H9 (cell line): ENCODE data around the gene CEACAM16. TPM values are rescaled to one million over a fixed set of nuclear protein-coding genes. Genes with fewer than 3 reads are reported as not detected.

Source experiments
- DNase-seq: peaks from one replicate; pipeline ENCODE4 v3.0.0-alpha.2; 2017
- H2AFZ ChIP-seq: one replicate; pipeline ENCODE4 v1.6.1; 2013; ENCODE audit warnings: mild to moderate bottlenecking, low read length, control low read depth, moderate library complexity
- H2AK5ac ChIP-seq: 2 replicates; pipeline ENCODE4 v1.6.1; 2013; ENCODE audit warnings: low read length, control low read depth, mixed read lengths; ENCODE audit not compliant: insufficient read length
- H2BK120ac ChIP-seq: one replicate; pipeline ENCODE4 v1.6.1; 2013; ENCODE audit warnings: low read depth, mild to moderate bottlenecking, low read length, control low read depth, inconsistent platforms; ENCODE audit not compliant: poor library complexity, severe bottlenecking
- H2BK12ac ChIP-seq: 2 replicates; pipeline ENCODE4 v1.6.1; 2013; ENCODE audit warnings: low read length, control low read depth, mixed read lengths, low read depth; ENCODE audit not compliant: insufficient read length
- H2BK15ac ChIP-seq: 2 replicates; pipeline ENCODE4 v1.6.1; 2013; ENCODE audit warnings: low read depth, low read length, control low read depth
- H2BK20ac ChIP-seq: one replicate; pipeline ENCODE4 v1.6.1; 2013; ENCODE audit warnings: low read depth, mild to moderate bottlenecking, low read length, control low read depth, inconsistent platforms; ENCODE audit not compliant: poor library complexity, severe bottlenecking
- H2BK5ac ChIP-seq: 2 replicates; pipeline ENCODE4 v1.6.1; 2013; ENCODE audit warnings: low read length, control low read depth, mixed read lengths; ENCODE audit not compliant: insufficient read length
- H3K14ac ChIP-seq: 2 replicates; pipeline ENCODE4 v1.6.1; 2013; ENCODE audit warnings: low read length, control low read depth; ENCODE audit not compliant: insufficient read depth
- H3K18ac ChIP-seq: 2 replicates; pipeline ENCODE4 v1.6.1; 2013; ENCODE audit warnings: low read depth, mild to moderate bottlenecking, mixed read lengths, low read length, control low read depth; ENCODE audit not compliant: insufficient read length
- H3K23ac ChIP-seq: 2 replicates; pipeline ENCODE4 v1.6.1; 2013; ENCODE audit warnings: low read length, control low read depth, mixed read lengths, low read depth; ENCODE audit not compliant: insufficient read length
- H3K23me2 ChIP-seq: 2 replicates; pipeline ENCODE4 v1.6.1; 2013; ENCODE audit warnings: low read depth, mild to moderate bottlenecking, mixed read lengths, low read length, control low read depth; ENCODE audit not compliant: insufficient read length, poor library complexity, severe bottlenecking
- H3K27ac ChIP-seq: 2 replicates; pipeline ENCODE4 v1.5.1; 2013; ENCODE audit warnings: low read length, control low read depth, mixed read lengths, low read depth; ENCODE audit not compliant: insufficient read length
- H3K27me3 ChIP-seq: 2 replicates; pipeline ENCODE4 v1.6.1; 2013; ENCODE audit warnings: low read length, control low read depth, inconsistent platforms; ENCODE audit not compliant: insufficient read depth
- H3K4ac ChIP-seq: 2 replicates; pipeline ENCODE4 v1.6.1; 2013; ENCODE audit warnings: low read depth, mild to moderate bottlenecking, control low read depth, inconsistent platforms, low read length, moderate library complexity
- H3K4me1 ChIP-seq: 2 replicates; pipeline ENCODE4 v1.6.1; 2013; ENCODE audit warnings: low read length, control low read depth, inconsistent platforms; ENCODE audit not compliant: insufficient read depth
- H3K4me2 ChIP-seq: 2 replicates; pipeline ENCODE4 v1.6.1; 2013; ENCODE audit warnings: low read length, control low read depth, mixed read lengths; ENCODE audit not compliant: insufficient read length, insufficient read depth
- H3K56ac ChIP-seq: 2 replicates; pipeline ENCODE4 v1.6.1; 2013; ENCODE audit warnings: low read depth, mild to moderate bottlenecking, mixed read lengths, low read length, control low read depth; ENCODE audit not compliant: insufficient read length
- H3K79me1 ChIP-seq: 2 replicates; pipeline ENCODE4 v1.6.1; 2013; ENCODE audit warnings: low read depth, mild to moderate bottlenecking, moderate library complexity, low read length, control low read depth, inconsistent platforms; ENCODE audit not compliant: insufficient read depth, poor library complexity, severe bottlenecking
- H3K79me2 ChIP-seq: 2 replicates; pipeline ENCODE4 v1.6.1; 2013; ENCODE audit warnings: low read length, control low read depth, inconsistent platforms; ENCODE audit not compliant: insufficient read depth
- H3K9ac ChIP-seq: 2 replicates; pipeline ENCODE4 v1.6.1; 2013; ENCODE audit warnings: low read length, control low read depth, mixed read lengths; ENCODE audit not compliant: insufficient read length; ENCODE audit errors: extremely low read depth
- H3K9me3 ChIP-seq: one replicate; pipeline ENCODE4 v1.6.1; 2013; ENCODE audit warnings: low read depth, low read length, inconsistent platforms; ENCODE audit not compliant: control insufficient read depth
- H3T11ph ChIP-seq: one replicate; pipeline ENCODE4 v1.6.1; 2013; ENCODE audit warnings: mild to moderate bottlenecking, low read length, control low read depth, inconsistent platforms
- H4K20me1 ChIP-seq: one replicate; pipeline ENCODE4 v1.6.1; 2013; ENCODE audit not compliant: control insufficient read depth, insufficient read length, insufficient read depth
- H4K5ac ChIP-seq: 2 replicates; pipeline ENCODE4 v1.6.1; 2013; ENCODE audit warnings: low read depth, mild to moderate bottlenecking, mixed read lengths, low read length, control low read depth; ENCODE audit not compliant: insufficient read length
- H4K8ac ChIP-seq: replicated peaks from 2 replicates; pipeline ENCODE4 v1.6.1; 2013; ENCODE audit warnings: low read length, control low read depth, mixed read lengths, low read depth; ENCODE audit not compliant: insufficient read length
- H4K91ac ChIP-seq: 2 replicates; pipeline ENCODE4 v1.6.1; 2013; ENCODE audit warnings: low read depth, mild to moderate bottlenecking, moderate library complexity, mixed read lengths, low read length, control low read depth; ENCODE audit not compliant: insufficient read length
- H3K27ac Mint-ChIP-seq, 3 experiments: 2 replicates in 2 of 3; 3 replicates in 1 of 3; pipeline ENCODE4 v1.8.0; 2020 to 2021; ENCODE audit warnings: mixed read lengths in 3 of 3, mild to moderate bottlenecking in 1 of 3, moderate library complexity in 1 of 3
- H3K27me3 Mint-ChIP-seq: 2 replicates; pipeline ENCODE4 v1.8.0; 2021; ENCODE audit warnings: low read depth, mild to moderate bottlenecking, moderate library complexity, mixed read lengths
- H3K36me3 Mint-ChIP-seq, 3 experiments: 2 replicates in 2 of 3; 3 replicates in 1 of 3; pipeline ENCODE4 v1.8.0; 2020 to 2021; ENCODE audit warnings: low read depth in 3 of 3, mixed read lengths in 3 of 3; ENCODE audit not compliant: insufficient read depth in 1 of 3
- H3K4me1 Mint-ChIP-seq, 2 experiments: 2 replicates each; pipeline ENCODE4 v1.8.0; 2020; ENCODE audit warnings: mixed read lengths in 2 of 2
- H3K4me3 Mint-ChIP-seq, 2 experiments: 2 replicates in 1 of 2; 3 replicates in 1 of 2; pipeline ENCODE4 v1.8.0; 2020 to 2021; ENCODE audit warnings: mild to moderate bottlenecking in 2 of 2, mixed read lengths in 2 of 2, moderate library complexity in 1 of 2
- H3K9me3 Mint-ChIP-seq, 2 experiments: 2 replicates in 1 of 2; 3 replicates in 1 of 2; pipeline ENCODE4 v1.8.0; 2020; ENCODE audit warnings: mild to moderate bottlenecking in 2 of 2, mixed read lengths in 2 of 2, moderate library complexity in 1 of 2
- CTCF ChIP-seq: fragments of 200-600 bp; sonication (generic); conservative IDR thresholded peaks from 3 replicates; pipeline ENCODE4 v1.8.0; 2021; ENCODE audit warnings: antibody characterized with exemption, mild to moderate bottlenecking
- WGBS: extraction: QIAGEN DNeasy Blood & Tissue Kit; methylation state at CpG from one replicate; pipeline ENCODE4 v1.1.7; 2013; ENCODE audit warnings: missing lambda C conversion rate, low lambda C conversion rate, mixed read lengths; ENCODE audit not compliant: insufficient read length; ENCODE audit errors: extremely low coverage; 5-methylcytosine and 5-hydroxymethylcytosine counted together
- total RNA-seq: library from RNA; stranded (reverse); gene quantifications from 2 replicates; pipeline ENCODE4 v1.2.1, GENCODE V29; 2021

Gene CEACAM16
- total RNA-seq, 1 experiment from 2014 or later: not detected

- Mint-ChIP-seq H3K36me3 (no peaks in the 10 kb centered on the region), H3K27me3 (peaks cover 7% of the 10 kb centered on the region), H3K4me1 (peaks cover 19% of the 10 kb centered on the region in 2 experiments), H3K9me3 (no peaks in the 10 kb centered on the region), H3K27ac (no peak overlapping the region), H3K4me3 (no peak overlapping the region)
- Histone ChIP-seq H3K56ac (no peak overlapping the region), H2BK120ac (no peak overlapping the region), H3K79me1 (no peaks in the 10 kb centered on the region), H3K9me3 (no peaks in the 10 kb centered on the region), H4K91ac (no peak overlapping the region), H3K14ac (no peak overlapping the region), H2AK5ac (no peak overlapping the region), H3K4ac (no peak overlapping the region), H3K23me2 (no peaks in the 10 kb centered on the region), H4K8ac (no peak overlapping the region), H3K27me3 (no peaks in the 10 kb centered on the region), H3T11ph (no peak overlapping the region), H3K79me2 (no peaks in the 10 kb centered on the region), H3K4me2 (no peak overlapping the region), H3K9ac (no peak overlapping the region), H3K23ac (no peak overlapping the region), H3K27ac (no peak overlapping the region), H2BK12ac (no peak overlapping the region), H2AFZ (no peak overlapping the region), H2BK20ac (no peak overlapping the region), H2BK15ac (no peak overlapping the region), H3K4me1 (no peaks in the 10 kb centered on the region), H2BK5ac (no peak overlapping the region), H4K20me1 (no peaks in the 10 kb centered on the region), H3K18ac (no peak overlapping the region), H4K5ac (no peak overlapping the region)
- no CpG with 5 or more reads among the region's 2 CpGs for WGBS
- TF ChIP-seq CTCF: peak; percentile 60
- DNase-seq: no peak
Observed at GRCh38 chr19:44694184-44694579, 4.8 kb upstream of the CEACAM16 start.
